BJ (cell line): ENCODE data around the gene DMAC2L. TPM values are rescaled to one million over a fixed set of nuclear protein-coding genes. Genes with fewer than 3 reads are reported as not detected.
"Not testable (repeated sequence)": the region's sequence is repeated elsewhere in the genome, so short reads cannot be mapped to it uniquely, and the experiment has no call there.

Source experiments
- CTCF ChIA-PET: fragments of 350-600 bp; formaldehyde crosslinking; extraction: SDS; loops from one replicate; lab custom pipeline; 2021; ENCODE audit warnings: antibody characterized with exemption, inconsistent platforms; lab: Yijun Ruan, JAX
- POLR2A ChIA-PET: fragments of 300-600 bp; sonication (Branson Sonifier 250); formaldehyde crosslinking; extraction: SDS; loops from one replicate; lab custom pipeline; 2021; ENCODE audit warnings: antibody characterized with exemption; lab: Charles Lee
- DNase-seq: peaks from one replicate; pipeline ENCODE4 v3.0.0-alpha.2; 2011; ENCODE audit warnings: low read depth
- H3K27me3 ChIP-seq: 2 replicates; pipeline ENCODE4 v1.6.0; 2011; ENCODE audit warnings: low read length; ENCODE audit not compliant: control insufficient read depth, insufficient read depth
- H3K36me3 ChIP-seq: 2 replicates; pipeline ENCODE4 v1.5.1; 2011; ENCODE audit warnings: low read length; ENCODE audit not compliant: control insufficient read depth, insufficient read depth
- H3K4me3 ChIP-seq: 2 replicates; pipeline ENCODE4 v1.5.1; 2011; ENCODE audit warnings: low read depth, mild to moderate bottlenecking, control low read depth, low read length
- polyA plus RNA-seq: library from polyadenylated mRNA; depleted of rRNA; stranded (reverse); fragments of >200 nt; gene quantifications from 2 replicates; pipeline ENCODE4 v1.2.3, GENCODE V29; 2011
- TF ChIP-seq, protein P1 (sequence below): IDR thresholded peaks from 2 replicates; pipeline ENCODE4 v1.5.1; 2011; ENCODE audit warnings: low read depth, mild to moderate bottlenecking, control low read depth, inconsistent platforms, low read length, moderate library complexity; ENCODE audit not compliant: insufficient read depth

DMAC2L gene
- polyA plus RNA-seq, 1 experiment, result 6.8 TPM

DNA sequence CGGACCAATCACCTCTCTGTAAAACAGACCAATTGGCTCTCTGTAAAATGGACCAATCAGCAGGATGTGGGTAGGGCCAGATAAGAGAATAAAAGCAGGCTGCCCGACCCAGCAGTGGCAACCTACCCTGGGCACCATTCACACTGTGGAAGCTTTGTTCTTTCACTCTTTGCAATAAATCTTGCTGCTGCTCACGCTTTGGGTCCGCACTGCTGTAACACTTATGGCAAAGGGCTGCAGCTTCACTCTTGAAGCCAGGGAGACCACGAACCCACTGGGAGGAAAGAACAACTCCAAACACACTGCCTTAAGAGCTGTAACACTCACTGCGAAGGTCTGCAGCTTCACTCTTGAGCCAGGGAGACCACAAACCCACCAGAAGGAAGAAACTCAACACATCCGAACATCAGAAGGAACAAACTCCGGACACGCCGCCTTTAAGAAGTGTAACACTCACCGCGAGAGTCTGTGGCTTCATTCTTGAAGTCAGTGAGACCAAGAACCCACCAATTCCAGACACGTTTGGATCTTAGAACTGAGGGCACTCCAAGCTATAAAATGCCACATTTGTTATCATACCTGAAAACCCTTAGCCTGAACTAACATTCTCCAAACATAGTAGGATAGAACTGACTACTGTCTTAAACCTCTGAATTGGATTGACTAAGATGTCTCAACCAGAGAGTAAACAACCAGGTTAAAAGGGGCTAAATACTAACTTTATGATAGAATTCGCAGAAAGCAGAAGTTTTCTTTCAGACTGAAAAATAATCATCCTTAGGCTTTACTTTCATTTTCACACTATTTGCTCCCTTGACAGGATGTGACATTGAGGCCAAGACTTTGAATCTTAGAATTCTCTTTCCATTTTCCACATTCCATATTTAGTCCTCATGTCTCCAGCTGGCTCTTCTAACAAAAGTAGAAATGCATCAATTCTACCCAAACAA, 50.9 kb downstream of the DMAC2L start:
- ChIA-PET POLR2A (no interaction called here), CTCF (interaction anchor here (0.6 to 0.7 kb wide), 2 partner anchors 32 to 500 kb away, joined by 3 read pairs; no protein-coding TSS in a partner anchor)
- Histone ChIP-seq H3K4me3 (no peak overlapping the region), H3K36me3 (no peaks in the 10 kb centered on the region), H3K27me3 (no peaks in the 10 kb centered on the region)
- TF ChIP-seq, protein P1, sequence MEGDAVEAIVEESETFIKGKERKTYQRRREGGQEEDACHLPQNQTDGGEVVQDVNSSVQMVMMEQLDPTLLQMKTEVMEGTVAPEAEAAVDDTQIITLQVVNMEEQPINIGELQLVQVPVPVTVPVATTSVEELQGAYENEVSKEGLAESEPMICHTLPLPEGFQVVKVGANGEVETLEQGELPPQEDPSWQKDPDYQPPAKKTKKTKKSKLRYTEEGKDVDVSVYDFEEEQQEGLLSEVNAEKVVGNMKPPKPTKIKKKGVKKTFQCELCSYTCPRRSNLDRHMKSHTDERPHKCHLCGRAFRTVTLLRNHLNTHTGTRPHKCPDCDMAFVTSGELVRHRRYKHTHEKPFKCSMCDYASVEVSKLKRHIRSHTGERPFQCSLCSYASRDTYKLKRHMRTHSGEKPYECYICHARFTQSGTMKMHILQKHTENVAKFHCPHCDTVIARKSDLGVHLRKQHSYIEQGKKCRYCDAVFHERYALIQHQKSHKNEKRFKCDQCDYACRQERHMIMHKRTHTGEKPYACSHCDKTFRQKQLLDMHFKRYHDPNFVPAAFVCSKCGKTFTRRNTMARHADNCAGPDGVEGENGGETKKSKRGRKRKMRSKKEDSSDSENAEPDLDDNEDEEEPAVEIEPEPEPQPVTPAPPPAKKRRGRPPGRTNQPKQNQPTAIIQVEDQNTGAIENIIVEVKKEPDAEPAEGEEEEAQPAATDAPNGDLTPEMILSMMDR, result no peak
- DNase-seq, result no peak

GRCh38 chr14:50363714-50364111, 51.6 kb downstream of the DMAC2L start:
- POLR2A ChIA-PET, result no interaction called here
- no peak for DNase-seq
- Histone ChIP-seq H3K4me3 (no peak overlapping the region), H3K27me3 (no peaks in the 10 kb centered on the region), H3K36me3 (no peaks in the 10 kb centered on the region)
- TF ChIP-seq, protein P1, result no peak
- CTCF ChIA-PET, result interaction anchor here (0.6 to 0.7 kb wide), 2 partner anchors 32 to 501 kb away, joined by 3 read pairs; no protein-coding TSS in a partner anchor

GRCh38 chr14:50364792-50365191, 52.7 kb downstream of the DMAC2L start:
- ChIA-PET POLR2A (no interaction called here), CTCF (interaction anchor here (2.5 kb wide), 1 partner anchor 17 kb away, joined by 5 read pairs; no protein-coding TSS in a partner anchor)
- H3K4me3 ChIP-seq, result no peak overlapping the region
- H3K27me3 ChIP-seq, result no peaks in the 10 kb centered on the region
- no peak for DNase-seq
- TF ChIP-seq, protein P1, result no peak
- H3K36me3 ChIP-seq, result no peaks in the 10 kb centered on the region

- CTCF ChIA-PET, result interaction anchor here (0.8 to 2.5 kb wide), 2 partner anchors 11 to 18 kb away, joined by 3 to 5 read pairs; no protein-coding TSS in a partner anchor
- DNase-seq, H3K36me3 ChIP-seq, POLR2A ChIA-PET, H3K27me3 ChIP-seq, H3K4me3 ChIP-seq: not testable (repeated sequence)
These were observed 53.4 kb downstream of the DMAC2L start for GRCh38 chr14:50365572-50365971.

DNA sequence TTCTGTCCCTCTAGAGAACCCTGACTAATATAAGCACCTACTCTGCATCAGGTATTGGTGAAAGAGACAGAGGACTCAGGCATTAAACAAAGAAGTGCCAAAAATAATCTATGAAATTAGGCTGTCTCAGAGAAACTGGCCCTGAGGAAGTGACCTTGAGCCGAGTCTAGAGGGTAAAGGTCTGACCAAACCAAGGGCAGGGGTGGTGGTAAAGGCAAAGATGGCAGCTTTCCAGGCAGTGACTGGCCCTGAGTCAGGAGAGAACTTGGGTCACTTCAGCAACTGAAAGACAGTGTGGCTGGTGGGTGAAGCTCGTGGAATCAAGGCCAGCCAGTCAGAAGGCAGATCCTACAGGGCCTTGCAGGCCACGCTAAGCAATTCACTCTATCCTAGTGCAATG, 54.0 kb downstream of the DMAC2L start:
- TF ChIP-seq, protein P1, result no peak
- Histone ChIP-seq H3K4me3 (no peak overlapping the region), H3K27me3 (no peaks in the 10 kb centered on the region), H3K36me3 (no peaks in the 10 kb centered on the region)
- CTCF ChIA-PET, result interaction anchor here (0.8 to 2.5 kb wide), 2 partner anchors 11 to 18 kb away, joined by 3 to 5 read pairs; no protein-coding TSS in a partner anchor
- POLR2A ChIA-PET, result no interaction called here
- no peak for DNase-seq
